ENCODE data around the gene NBR1.
"Not testable (repeated sequence)": the region's sequence is repeated elsewhere in the genome, so short reads cannot be mapped to it uniquely, and the experiment has no call there.

The NBR1 gene

GRCh38 chr17:43212641-43213490, 41.9 kb downstream of the NBR1 start:
- DNase-seq (ENCODE audit: low spot score), result no peak

DNA sequence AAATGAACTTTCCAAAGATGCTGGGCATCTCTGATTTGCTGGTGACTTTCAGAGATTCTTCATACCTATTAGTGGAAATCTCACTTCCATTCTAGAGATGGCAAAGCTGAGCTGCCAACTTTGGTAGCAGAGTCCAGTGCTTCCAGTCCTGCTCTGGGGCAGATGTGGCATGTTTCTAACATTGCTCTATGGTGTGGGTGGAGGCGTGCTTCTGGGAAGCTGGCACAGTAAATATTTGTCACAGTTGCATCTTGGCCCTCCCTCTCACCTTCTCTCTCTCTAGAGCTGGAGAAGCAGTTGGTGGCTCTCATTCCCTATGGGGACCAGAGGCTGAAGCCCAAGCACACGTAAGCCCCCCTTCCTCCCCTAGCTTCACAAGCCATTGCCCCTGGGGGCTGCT, 42.5 kb downstream of the NBR1 start:
- DNase-seq (ENCODE audit: low spot score), result no peak

DNA sequence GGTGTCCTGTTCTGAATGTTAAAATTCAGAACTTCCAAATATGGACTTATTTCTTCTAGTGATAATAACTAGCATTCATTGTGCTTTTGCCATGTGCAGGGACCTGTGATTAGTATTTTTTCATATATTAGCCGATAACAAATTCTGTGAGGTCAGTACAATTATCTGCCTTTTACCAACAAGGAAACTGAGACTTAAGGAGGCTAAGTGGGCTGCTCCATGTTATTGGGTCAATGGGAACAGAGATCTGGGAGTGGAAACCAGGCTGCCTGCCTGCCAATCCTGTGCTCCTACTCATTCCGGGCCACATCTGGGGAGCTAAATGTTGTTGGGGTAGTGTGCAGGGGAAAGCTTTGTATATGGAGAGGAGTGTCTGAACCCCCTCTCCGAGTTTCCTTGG, 44.3 kb downstream of the NBR1 start:
- DNase-seq (ENCODE audit: low spot score), result no peak

- no peak for DNase-seq (ENCODE audit: low spot score)
These were observed 45.4 kb downstream of the NBR1 start for GRCh38 chr17:43216369-43216761.

GRCh38 chr17:43216762-43217613, 46.0 kb downstream of the NBR1 start:
- no peak for DNase-seq (ENCODE audit: low spot score)

DNA sequence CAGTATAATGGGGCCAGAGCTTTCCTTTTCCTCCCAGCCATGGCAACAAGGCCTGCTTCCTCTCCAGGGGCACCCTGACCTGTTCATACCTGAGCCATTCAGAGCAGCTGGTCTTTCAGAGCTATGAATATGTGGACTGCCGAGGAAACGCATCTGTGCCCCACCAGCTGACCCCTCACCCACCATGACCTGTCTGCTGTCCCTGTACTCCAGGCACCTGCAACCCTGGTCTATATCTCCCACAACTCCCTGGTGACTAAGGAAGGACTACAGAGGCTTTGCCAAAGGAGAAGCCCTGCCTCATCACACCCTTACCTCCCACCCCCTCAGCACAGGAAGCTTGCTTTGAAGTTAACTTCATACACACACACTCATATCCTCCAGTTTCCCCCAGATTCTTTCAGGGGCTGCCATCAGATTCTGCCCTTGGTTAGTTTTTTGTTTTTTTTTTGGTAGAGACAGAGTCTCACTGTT, 46.6 kb downstream of the NBR1 start:
- no peak for DNase-seq (ENCODE audit: low spot score)

GRCh38 chr17:43219001-43219400, 48.0 kb downstream of the NBR1 start:
- DNase-seq (ENCODE audit: low spot score), result no peak

DNA sequence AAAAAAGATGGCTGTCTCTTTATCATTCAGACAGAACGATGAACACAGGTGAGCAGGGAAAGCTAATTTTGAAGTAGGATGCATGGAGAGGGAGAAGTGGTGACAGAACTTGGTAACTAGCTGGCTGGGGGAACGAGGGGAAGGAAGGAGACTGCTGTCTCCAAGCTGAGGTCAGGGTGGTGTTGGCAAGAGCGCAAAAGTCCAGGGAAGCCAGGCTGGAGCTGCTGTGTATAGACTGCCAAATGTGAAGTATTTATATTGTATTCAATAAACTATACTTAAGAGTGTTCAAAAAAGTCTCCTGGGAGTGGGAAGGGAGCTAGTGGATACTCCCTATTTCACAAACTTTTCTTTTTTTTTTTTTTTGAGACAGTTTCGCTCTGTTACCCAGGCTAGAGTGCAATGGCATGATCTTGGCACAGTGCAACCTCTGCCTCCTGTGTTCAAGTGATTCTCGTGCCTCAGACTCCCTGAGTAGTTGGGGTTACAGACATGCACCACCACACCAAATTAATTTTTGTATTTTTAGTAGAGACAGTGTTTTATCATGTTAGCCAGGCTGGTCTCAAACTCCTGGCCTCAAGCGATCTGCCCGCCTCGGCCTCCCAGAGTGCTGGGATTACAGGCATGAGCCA, 48.8 kb downstream of the NBR1 start:
- no peak for DNase-seq (ENCODE audit: low spot score)

DNA sequence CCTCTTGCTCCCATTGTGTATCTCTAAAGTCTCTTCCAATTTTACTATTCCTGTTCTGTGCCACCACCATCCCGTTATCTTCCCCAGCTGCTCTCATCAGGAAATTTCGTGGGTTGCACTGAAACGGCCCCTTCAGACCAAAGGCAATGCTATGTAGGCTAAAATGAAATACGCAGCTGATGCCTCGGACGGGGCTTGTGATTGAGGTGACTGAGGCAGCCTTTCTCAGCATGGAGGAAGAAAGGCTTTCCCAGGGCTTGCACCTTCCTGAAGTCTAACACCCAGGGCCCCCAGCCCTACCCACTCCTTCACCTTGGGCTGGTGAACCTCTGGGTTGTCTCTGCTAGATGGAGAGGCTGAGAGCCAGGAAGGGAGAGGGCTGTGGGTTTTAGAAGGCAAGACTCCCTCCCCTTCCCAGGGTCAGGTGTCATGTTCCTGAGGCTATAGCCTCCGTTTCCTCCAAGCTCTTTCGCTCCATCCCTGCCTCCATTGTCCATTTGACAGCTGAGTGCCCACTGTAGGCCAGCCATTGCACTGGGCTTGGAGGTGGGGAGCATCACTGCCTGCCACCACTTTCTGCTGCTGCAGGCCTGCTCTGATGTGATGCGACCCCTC, 49.6 kb downstream of the NBR1 start:
- DNase-seq (ENCODE audit: low spot score), result no peak

DNA sequence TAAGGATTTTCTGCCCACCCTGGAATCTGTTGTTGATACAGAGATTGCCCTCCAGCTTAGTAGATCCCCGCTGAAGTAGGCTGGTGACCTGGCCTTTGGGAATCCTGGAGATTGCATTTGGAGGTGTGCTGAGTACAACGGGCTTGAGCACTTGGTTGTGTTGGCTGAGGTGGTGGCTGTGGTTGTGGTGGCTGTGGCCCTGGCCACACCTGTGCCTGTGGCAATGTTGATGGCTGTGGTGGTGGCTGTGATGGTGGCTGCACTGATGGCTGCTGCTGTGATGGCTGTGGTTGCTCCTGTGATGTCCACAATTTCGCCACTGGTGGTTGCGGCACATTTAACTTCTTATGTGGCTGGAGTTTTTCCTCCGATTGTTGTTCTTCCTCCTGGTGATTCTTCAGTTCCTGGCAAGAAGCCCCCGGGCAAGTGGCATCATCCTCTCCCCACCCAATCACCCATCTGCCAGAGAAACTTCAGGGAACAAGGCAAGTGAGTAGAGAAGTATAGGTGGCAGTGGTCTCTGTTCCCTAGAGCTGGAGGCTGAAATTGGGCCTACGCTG, 53.2 kb downstream of the NBR1 start:
- no peak for DNase-seq (ENCODE audit: low spot score)

- no peak for DNase-seq (ENCODE audit: low spot score)
These were observed 55.4 kb downstream of the NBR1 start for GRCh38 chr17:43226393-43226792.

DNA sequence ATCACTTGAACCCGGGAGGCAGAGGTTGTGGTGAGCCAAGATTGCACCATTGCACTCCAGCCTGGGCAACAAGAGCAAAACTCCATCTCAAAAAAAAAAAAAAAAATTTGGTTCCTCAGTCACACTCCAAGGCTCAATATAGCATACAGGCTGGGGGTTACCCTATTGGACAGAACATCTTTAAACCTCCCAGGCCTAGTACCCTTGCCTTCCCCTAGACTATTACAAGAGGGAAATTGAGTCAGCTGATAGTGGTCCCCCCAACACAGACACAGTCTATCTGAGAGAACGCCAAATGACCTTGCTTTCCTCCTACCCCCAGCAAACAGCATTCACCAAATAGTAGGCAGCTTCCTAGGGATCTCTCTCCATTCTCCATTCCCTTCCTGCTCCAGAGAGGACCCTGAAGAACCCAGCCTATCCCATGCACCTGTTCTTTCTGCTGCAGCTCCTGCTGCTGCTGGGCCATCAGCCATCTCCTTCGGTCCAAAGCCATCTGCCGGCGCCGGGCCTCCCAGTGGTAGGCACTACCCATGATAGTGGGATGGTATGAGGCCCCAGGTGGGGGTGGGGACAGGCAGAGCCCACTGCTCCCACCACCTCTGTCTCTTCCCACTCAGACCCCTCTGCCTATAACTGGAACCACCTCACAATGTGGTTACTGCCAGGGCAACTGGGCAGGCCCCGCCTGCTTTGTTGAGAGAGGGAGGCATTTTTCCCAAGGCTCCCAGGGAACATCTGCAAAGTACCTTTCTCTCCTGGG, 57.2 kb downstream of the NBR1 start, which contains the start of gene CCDC200:
Gene CCDC200, minus strand, starts transcription at position 604 of the 763 bp plus-strand sequence. Its CDS starts 69 bp downstream, at position 535.
- not testable (repeated sequence) for DNase-seq (ENCODE audit: low spot score)

DNA sequence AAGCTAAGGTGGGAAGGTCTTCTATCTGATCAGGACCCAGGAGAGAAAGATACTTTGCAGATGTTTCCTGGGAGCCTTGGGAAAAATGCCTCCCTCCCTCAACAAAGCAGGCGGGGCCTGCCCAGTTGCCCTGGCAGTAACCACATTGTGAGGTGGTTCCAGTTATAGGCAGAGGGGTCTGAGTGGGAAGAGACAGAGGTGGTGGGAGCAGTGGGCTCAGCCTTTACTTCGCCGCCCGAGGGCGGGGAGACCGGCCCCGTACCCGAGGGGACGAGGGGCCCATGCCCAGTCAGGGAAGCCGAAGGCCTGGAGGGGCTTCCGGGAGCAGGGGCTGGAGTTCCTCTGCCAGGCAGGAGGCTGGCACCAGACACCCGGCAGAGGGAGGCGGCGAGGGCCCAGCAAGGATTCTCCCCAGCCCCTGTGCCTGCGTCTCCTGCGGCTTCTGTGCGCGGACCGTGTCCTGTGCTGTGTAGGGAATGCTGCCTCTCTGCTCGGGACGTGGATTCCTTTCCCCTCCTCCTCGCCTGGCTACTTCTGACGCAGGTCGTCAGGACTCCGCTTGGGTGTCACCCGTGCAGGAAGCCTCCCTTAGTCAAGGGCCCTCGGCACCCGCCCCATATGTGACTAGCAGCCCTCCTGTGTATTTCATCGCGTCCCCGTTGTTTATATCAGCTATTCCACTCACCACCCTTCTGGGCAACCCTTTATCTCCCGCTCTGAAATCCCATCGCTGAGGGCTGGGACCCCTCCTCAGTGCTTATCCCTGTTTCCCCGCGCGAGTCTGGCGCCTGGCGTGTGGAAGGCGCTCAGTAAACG, 60.4 kb downstream of the NBR1 start:
- not testable (repeated sequence) for DNase-seq (ENCODE audit: low spot score)

- DNase-seq (ENCODE audit: low spot score), result not testable (repeated sequence)
These were observed 61.1 kb downstream of the NBR1 start for GRCh38 chr17:43232021-43232699.

GRCh38 chr17:43233263-43233662, 62.2 kb downstream of the NBR1 start:
- DNase-seq (ENCODE audit: low spot score), result not testable (repeated sequence)

DNA sequence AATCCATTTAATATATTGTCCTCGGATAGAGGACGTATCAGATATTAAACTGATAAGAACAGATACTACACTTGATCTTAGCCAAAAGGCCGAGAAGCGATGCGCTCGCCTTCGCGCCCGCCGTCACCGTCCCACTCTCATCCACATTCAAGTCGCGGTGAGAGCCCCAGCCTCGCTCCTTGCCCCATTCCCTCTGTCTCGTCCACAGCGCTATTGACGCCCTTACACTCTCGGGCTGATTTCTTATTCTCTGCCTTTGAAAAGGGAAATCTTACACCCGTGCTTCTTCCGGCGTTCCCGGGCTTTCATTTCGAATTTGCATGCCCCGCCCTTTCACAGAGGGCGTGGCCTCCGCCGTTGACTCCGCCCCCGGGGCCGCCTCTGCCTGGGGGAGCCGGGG, 62.9 kb downstream of the NBR1 start, which contains the start of gene RNU2-1:
Gene RNU2-1, minus strand, starts transcription at position 101 of the 400 bp plus-strand sequence.
- DNase-seq (ENCODE audit: low spot score), result not testable (repeated sequence)

DNA sequence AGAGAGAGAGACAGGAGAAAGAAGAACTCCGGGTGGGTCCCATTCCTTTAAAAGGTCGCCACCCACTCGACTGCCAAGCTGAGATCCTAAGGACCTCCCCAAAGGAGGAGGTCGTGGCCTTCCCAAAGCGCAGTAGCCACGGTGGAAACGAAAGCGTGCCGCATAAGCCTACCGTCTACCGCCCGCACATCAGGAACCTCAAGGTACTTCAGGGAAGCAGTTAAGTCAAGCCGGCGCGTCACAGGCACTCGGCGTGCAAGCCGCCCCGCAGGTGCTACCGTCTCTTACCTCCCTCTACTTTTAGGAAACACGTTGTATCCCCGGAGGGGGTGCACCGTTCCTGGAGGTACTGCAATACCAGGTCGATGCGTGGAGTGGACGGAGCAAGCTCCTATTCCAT, 68.6 kb downstream of the NBR1 start:
- not testable (repeated sequence) for DNase-seq (ENCODE audit: low spot score)

- DNase-seq (ENCODE audit: low spot score), result not testable (repeated sequence)
These were observed 69.8 kb downstream of the NBR1 start for GRCh38 chr17:43240596-43241352.
